ENCODE measurements around the gene PPP1R26. TPM values are rescaled to one million over a fixed set of nuclear protein-coding genes. Genes with fewer than 3 reads are reported as not detected.

Gene PPP1R26
- total and polyA plus RNA-seq, 2 of the 8 experiments (the other 6 are each of a cell fraction or from before 2014, with no cell fraction given), result 9.8 to 32.7 TPM

DNA sequence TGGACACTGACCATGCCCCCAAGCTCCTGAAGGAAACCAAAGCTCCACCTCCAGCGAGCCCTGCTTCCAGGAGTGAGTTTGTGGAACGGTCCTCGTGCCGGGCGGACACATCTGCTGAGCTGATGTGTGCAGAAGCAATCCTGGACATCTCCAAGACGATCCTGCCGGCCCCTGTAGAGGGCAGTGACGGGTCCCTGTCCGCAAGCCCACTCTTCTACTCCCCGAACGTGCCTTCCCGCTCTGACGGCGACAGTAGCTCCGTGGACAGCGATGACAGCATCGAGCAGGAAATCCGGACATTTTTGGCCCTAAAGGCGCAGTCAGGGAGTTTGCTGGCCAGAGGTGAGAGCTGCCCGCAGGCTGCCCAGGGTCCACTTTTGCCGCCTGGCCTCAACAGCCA is 6.2 kb downstream of the PPP1R26 start:
- CTCF ChIA-PET (ENCODE audit: partially characterized antibody), result no interaction called here
- peaks cover 3 to 19% of the 10 kb centered on the region in 2 experiments; a peak in 2 of 4 replicates for H3K79me2 ChIP-seq (ENCODE audit: control insufficient read depth in 1 of 2, insufficient read depth in 2 of 2, low read length in 2 of 2)

More for the DNA sequence above, 6.2 kb downstream of the PPP1R26 start:
- DNase-seq (ENCODE audit: low read depth in 1 of 2, low spot score in 2 of 2), result no peak
- peaks cover 0 to 4% (median 1%) of the 10 kb centered on the region in 4 experiments; a peak in 6 of 7 replicates for H3K4me1 ChIP-seq (replicated peaks in 1 of 4; ENCODE audit: control insufficient read depth in 3 of 4, insufficient read depth in 4 of 4, low read length in 3 of 4)
- POLR2A ChIA-PET (ENCODE audit: partially characterized antibody), result interaction anchor here (1.0 to 1.4 kb wide), 2 partner anchors 9 to 30 kb away, joined by 3 to 4 read pairs; no protein-coding TSS in a partner anchor
- H4K91ac ChIP-seq (replicated peaks; ENCODE audit: insufficient read length, low read length), result no peak overlapping the region
- TF ChIP-seq ATF2 (IDR thresholded peaks at IDR 0.05; ENCODE audit: low read length), result no peak
- peaks cover 9% of the 10 kb centered on the region in 2 experiments for H4K20me1 ChIP-seq (replicated peaks in 1 of 2; ENCODE audit: control insufficient read depth in 1 of 2, insufficient read depth in 2 of 2, low read length in 2 of 2)
- H3K4ac ChIP-seq (replicated peaks; ENCODE audit: insufficient read length, low read depth, low read length), result no peak overlapping the region
- no peak overlapping the region for H2BK5ac ChIP-seq (ENCODE audit: low read depth, low read length)
- H2BK12ac ChIP-seq (ENCODE audit: low read depth, low read length), result no peak overlapping the region
- H2AFZ ChIP-seq (ENCODE audit: low read length), result no peak overlapping the region
- H3K9ac ChIP-seq (replicated peaks in 1 of 4; ENCODE audit: extremely low read depth in 1 of 4, low read depth in 3 of 4, low read length in 3 of 4), result no peak overlapping the region
- peaks cover 17 to 50% (median 42%) of the 10 kb centered on the region in 4 experiments for H3K36me3 ChIP-seq (ENCODE audit: control insufficient read depth in 2 of 4, insufficient read depth in 4 of 4, low read length in 3 of 4)
- no peak overlapping the region for H2BK120ac ChIP-seq (replicated peaks; ENCODE audit: low read depth, low read length)
- no peaks in the 10 kb centered on the region; a peak in 1 of 7 replicates for H3K27me3 ChIP-seq (replicated peaks in 1 of 4; ENCODE audit: control insufficient read depth in 3 of 4, extremely low read depth in 1 of 4, insufficient read depth in 3 of 4, low read length in 3 of 4)
- H3K56ac ChIP-seq (replicated peaks; ENCODE audit: insufficient read length, low read depth, low read length), result no peak overlapping the region
- H3K23ac ChIP-seq (ENCODE audit: insufficient read length), result no peak overlapping the region
- WGBS, 2 experiments (ENCODE audit: extremely low coverage in 1 of 2, insufficient coverage in 1 of 2, insufficient read length in 1 of 2, insufficient replicate concordance in 2 of 2, low coverage in 1 of 2, low lambda C conversion rate in 2 of 2, missing lambda C conversion rate in 1 of 2), result 93% methylated on average over 19 of the region's 21 CpGs; no CpG with 5 or more reads in 1 of the 2 experiments
- no peak overlapping the region for H3K27ac ChIP-seq (ENCODE audit: low read depth, low read length)
- H3K23me2 ChIP-seq (ENCODE audit: low read depth, low read length), result no peaks in the 10 kb centered on the region
- no peak overlapping the region for H3K4me3 ChIP-seq (ENCODE audit: extremely low read depth in 1 of 4, insufficient read depth in 2 of 4, low read depth in 3 of 4, low read length in 4 of 4)
- H3K9me3 ChIP-seq (ENCODE audit: insufficient read depth in 2 of 2, low read depth in 1 of 2, low read length in 1 of 2), result no peaks in the 10 kb centered on the region
- H2BK20ac ChIP-seq (ENCODE audit: low read length), result no peak overlapping the region
- no peak overlapping the region for H2AK5ac ChIP-seq (ENCODE audit: low read depth, low read length)
- no peak overlapping the region for H3K18ac ChIP-seq (ENCODE audit: extremely low read depth, low read length)
- H2BK15ac ChIP-seq (ENCODE audit: low read length), result no peak overlapping the region
- no peak overlapping the region for H3K4me2 ChIP-seq (ENCODE audit: insufficient read depth in 1 of 2, low read depth in 2 of 2, low read length in 2 of 2)
- peaks cover 2% of the 10 kb centered on the region; the same call in 1 of the 2 replicates for H3K79me1 ChIP-seq (ENCODE audit: low read depth, low read length)
- no peak for FAIRE-seq
- no peak overlapping the region for H4K5ac ChIP-seq (ENCODE audit: insufficient read length, low read depth, low read length)
- H3K14ac ChIP-seq (ENCODE audit: insufficient read length), result no peak overlapping the region
- H4K8ac ChIP-seq (ENCODE audit: extremely low read depth, insufficient read depth, low read length), result no peak overlapping the region
